Lower lobe of right lung (tissue), 2 donors: Measurements from ENCODE around the gene AEN. TPM values are rescaled to one million over a fixed set of nuclear protein-coding genes. Genes with fewer than 3 reads are reported as not detected.

Experiments used
- ATAC-seq, 2 donors: fragments of 200-7000 bp; cut with Tn5 transposase; one replicate each; pipeline ENCODE4 v1.9.1; 2020 to 2022; ENCODE audit warnings: mild to moderate bottlenecking in 2 of 2, moderate library complexity in 2 of 2
- DNase-seq: peaks from one replicate; pipeline ENCODE4 v3.0.0-alpha.2; 2020
- H3K27ac ChIP-seq: fragments of 200-600 bp; one replicate; pipeline ENCODE4 v1.8.0; 2022
- H3K27me3 ChIP-seq: fragments of 200-600 bp; one replicate; pipeline ENCODE4 v1.8.0; 2022; ENCODE audit warnings: low read depth
- H3K36me3 ChIP-seq: fragments of 200-600 bp; one replicate; pipeline ENCODE4 v1.8.0; 2022; ENCODE audit warnings: mild to moderate bottlenecking
- H3K4me1 ChIP-seq: fragments of 200-600 bp; one replicate; pipeline ENCODE4 v1.8.0; 2022
- H3K4me3 ChIP-seq: fragments of 200-600 bp; one replicate; pipeline ENCODE4 v1.8.0; 2022; ENCODE audit warnings: mild to moderate bottlenecking
- H3K9me3 ChIP-seq: fragments of 200-600 bp; one replicate; pipeline ENCODE4 v1.8.0; 2022
- intact Hi-C: fragments of 100-400 bp; cut with DNase I; formaldehyde crosslinking; loops from one replicate; pipeline ENCODE4 v1.11.0; 2022
- long read RNA-seq: library from polyadenylated mRNA; unstranded; transcript quantifications from one replicate; pipeline ENCODE4 v2.0.0, GENCODE V29; 2021
- total RNA-seq: library from RNA; stranded (reverse); fragmentation: NEBNext Ultra II Directional; extraction: Animal tissue kit (Norgen Biotek cat#: 25700); gene quantifications from one replicate; pipeline ENCODE4 v1.2.1, GENCODE V29; 2021
- TF ChIP-seq, protein P1 (sequence below): fragments of 200-600 bp; IDR thresholded peaks from one replicate; pipeline ENCODE4 v1.8.0; 2022; ENCODE audit warnings: antibody characterized with exemption, mild to moderate bottlenecking
- donor health status: DM: no; HTN: yes; CAD: no; lungs with severe emphysema.

Gene AEN, protein sequence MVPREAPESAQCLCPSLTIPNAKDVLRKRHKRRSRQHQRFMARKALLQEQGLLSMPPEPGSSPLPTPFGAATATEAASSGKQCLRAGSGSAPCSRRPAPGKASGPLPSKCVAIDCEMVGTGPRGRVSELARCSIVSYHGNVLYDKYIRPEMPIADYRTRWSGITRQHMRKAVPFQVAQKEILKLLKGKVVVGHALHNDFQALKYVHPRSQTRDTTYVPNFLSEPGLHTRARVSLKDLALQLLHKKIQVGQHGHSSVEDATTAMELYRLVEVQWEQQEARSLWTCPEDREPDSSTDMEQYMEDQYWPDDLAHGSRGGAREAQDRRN
- total RNA-seq: 23.8 TPM
- long read RNA-seq, full-length matches to known transcripts: 69 of 84 reads
- long read RNA-seq, partial matches to known transcripts: 7 of 84 reads
- long read RNA-seq, other reads (novel, unspliced or antisense): 8 of 84 reads

DNA sequence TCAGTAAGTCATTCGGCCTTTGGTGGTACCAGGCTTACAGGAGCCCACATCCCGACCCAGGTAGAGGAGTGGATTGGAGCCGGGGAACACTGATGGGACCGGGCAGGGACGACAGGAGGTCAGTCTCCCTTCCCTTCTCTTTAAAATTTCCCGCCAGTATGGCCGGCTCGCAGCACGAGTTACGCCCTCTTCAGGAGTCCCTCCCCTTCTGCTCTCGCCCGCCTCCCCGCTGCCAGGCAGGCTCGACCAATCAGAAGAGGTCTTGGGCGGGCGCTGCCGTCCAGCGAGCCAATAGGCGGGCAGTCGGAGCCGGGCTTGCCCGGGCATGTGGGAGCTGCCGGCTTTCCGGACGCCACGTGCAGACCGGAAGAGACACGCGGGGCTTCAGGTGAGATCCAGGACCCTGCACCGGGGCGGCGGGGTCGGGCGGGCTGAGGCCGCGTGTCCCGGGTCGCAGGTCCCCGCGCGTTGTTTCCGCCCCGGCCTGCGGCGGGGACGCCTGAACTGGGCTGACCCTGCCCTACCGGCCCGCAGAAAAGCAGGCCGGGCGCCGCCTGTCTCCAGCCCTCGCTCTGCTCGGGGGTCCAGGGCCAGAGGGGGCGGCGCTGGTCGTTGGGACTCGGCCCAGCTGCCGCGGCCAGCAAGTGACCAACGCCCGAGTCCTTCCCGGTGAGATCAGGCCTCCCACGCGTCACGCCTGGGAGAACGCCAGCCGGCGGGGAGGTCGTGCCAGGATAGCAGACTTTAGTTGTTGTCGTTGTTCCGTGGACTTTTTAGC lies at the start of gene AEN:
Gene AEN, plus strand, starts transcription at position 346 of the 778 bp plus-strand sequence. CDS start 4,870 bp downstream, outside the sequence.
- peak within 1 kb of the TSS; percentile 90 for H3K4me3 ChIP-seq
- peak; percentile 96 for DNase-seq
- peak within 1 kb of the TSS; percentile 92 for H3K27ac ChIP-seq
- peaks cover 3% of the 10 kb centered on the region for H3K36me3 ChIP-seq
- no peaks in the 10 kb centered on the region for H3K27me3 ChIP-seq
- H3K4me1 ChIP-seq: peaks cover 42% of the 10 kb centered on the region
- TF ChIP-seq, protein P1, sequence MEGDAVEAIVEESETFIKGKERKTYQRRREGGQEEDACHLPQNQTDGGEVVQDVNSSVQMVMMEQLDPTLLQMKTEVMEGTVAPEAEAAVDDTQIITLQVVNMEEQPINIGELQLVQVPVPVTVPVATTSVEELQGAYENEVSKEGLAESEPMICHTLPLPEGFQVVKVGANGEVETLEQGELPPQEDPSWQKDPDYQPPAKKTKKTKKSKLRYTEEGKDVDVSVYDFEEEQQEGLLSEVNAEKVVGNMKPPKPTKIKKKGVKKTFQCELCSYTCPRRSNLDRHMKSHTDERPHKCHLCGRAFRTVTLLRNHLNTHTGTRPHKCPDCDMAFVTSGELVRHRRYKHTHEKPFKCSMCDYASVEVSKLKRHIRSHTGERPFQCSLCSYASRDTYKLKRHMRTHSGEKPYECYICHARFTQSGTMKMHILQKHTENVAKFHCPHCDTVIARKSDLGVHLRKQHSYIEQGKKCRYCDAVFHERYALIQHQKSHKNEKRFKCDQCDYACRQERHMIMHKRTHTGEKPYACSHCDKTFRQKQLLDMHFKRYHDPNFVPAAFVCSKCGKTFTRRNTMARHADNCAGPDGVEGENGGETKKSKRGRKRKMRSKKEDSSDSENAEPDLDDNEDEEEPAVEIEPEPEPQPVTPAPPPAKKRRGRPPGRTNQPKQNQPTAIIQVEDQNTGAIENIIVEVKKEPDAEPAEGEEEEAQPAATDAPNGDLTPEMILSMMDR: peak; percentile 11
- peak; percentile 99 for ATAC-seq
- no peaks in the 10 kb centered on the region for H3K9me3 ChIP-seq
- intact Hi-C loops: no loop called here

DNA sequence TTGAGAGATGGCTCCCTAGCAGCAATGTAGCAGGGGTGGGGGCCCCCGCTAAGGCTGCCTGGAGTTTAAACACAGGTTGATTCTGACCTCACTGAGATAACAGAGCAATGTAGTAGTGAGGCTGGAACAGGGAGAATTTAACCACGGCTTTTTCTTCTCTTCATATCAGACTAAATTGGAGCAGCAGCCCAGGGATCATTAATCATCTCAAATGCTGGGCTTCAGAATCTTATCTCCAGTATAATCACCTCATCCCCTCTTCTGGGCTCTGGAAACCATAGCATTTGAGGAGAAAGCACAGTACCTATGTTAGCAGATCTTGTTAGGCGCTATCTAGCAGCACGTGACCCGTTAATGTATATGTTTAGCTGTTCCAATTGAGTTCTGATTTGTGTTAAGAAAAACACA lies 49.3 kb upstream of the AEN start:
- H3K27ac ChIP-seq: no peak overlapping the region
- intact Hi-C loops: no loop called here

DNA sequence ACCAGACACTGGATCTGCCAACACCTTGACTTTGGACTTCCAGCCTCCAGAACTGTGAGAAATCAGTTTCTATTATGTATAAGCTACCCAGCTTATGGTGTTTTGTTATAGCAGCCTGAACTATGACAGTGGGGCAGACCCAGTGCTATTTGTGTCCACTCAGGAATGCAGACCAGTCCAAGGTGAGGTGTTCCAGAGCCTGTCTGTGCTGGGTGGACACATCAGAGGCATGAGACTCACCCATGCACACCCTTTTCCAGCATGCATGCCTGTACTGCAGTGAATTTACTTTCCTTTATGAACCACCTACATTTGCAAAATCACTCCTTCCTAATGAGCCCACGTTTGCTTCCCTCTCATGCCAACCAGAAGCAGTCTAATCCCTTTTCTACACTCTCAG lies 47.1 kb upstream of the AEN start:
- DNase-seq: no peak

More for the DNA sequence above, 49.3 kb upstream of the AEN start:
- Histone ChIP-seq H3K27me3 (peaks cover 3% of the 10 kb centered on the region), H3K4me3 (no peak overlapping the region), H3K4me1 (no peaks in the 10 kb centered on the region), H3K36me3 (no peaks in the 10 kb centered on the region), H3K9me3 (no peaks in the 10 kb centered on the region)
- DNase-seq (no peak), ATAC-seq (no peak)
- TF ChIP-seq, protein P1: no peak

DNA sequence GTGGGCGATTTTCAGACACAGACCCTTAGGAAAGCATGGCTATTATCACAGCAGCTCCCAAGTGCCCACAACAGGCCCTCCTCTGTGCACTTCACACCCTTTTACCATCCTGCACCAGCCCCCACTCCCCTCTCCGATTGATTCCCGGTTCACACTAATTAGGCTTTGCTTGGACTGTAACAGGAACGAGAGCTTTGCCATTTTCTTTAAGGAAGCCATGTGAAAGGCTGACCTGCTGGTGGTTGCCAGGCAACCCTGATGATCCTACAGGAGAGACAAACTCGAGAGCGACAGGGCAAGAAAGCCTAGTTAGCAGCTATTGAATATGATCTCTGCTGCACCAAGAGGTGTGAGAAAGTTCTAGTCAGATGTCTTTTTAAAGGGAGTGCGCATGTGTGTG lies 46.5 kb upstream of the AEN start:
- no peak for DNase-seq
- no peak overlapping the region for H3K27ac ChIP-seq
- TF ChIP-seq, protein P1: no peak

More for the DNA sequence above, 47.1 kb upstream of the AEN start:
- H3K27ac ChIP-seq: no peak overlapping the region
- TF ChIP-seq, protein P1: no peak
- no peaks in the 10 kb centered on the region for H3K9me3 ChIP-seq
- no peaks in the 10 kb centered on the region for H3K4me1 ChIP-seq
- no peak overlapping the region for H3K4me3 ChIP-seq
- no peaks in the 10 kb centered on the region for H3K36me3 ChIP-seq
- intact Hi-C loops: no loop called here
- H3K27me3 ChIP-seq: peaks cover 3% of the 10 kb centered on the region
- ATAC-seq: no peak

DNA sequence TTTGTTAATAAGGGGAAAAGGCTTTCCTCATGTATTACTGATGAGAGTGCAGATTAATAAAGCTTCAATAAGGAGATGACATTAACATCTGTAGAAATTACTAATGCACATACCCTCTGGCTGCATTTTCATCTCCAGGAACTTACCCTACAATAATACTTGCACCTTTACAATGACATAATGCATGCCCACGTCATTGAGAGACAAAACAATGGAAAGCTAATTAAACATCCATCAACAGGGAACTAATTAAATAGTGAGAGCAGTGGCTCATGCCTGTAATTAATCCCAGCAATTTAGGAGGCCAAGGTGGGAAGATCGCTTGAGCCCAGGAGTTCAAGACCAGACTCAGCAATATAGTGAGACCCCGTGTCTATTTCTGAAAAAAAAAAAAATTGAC lies 41.8 kb upstream of the AEN start:
- no peaks in the 10 kb centered on the region for H3K36me3 ChIP-seq
- TF ChIP-seq, protein P1: no peak
- no peaks in the 10 kb centered on the region for H3K4me1 ChIP-seq
- H3K27me3 ChIP-seq: no peaks in the 10 kb centered on the region
- DNase-seq (no peak), ATAC-seq (no peak)
- H3K9me3 ChIP-seq: no peaks in the 10 kb centered on the region
- H3K4me3 ChIP-seq: no peak overlapping the region
- H3K27ac ChIP-seq: no peak overlapping the region
- intact Hi-C loops: no loop called here

More for the DNA sequence above, 46.5 kb upstream of the AEN start:
- Histone ChIP-seq H3K36me3 (no peaks in the 10 kb centered on the region), H3K9me3 (no peaks in the 10 kb centered on the region), H3K27me3 (peaks cover 3% of the 10 kb centered on the region), H3K4me3 (no peak overlapping the region), H3K4me1 (no peaks in the 10 kb centered on the region)
- no peak for ATAC-seq
- intact Hi-C loops: no loop called here
